Occipital lobe (tissue), 2 donors: ENCODE measurements around the gene PEPD. TPM values are rescaled to one million over a fixed set of nuclear protein-coding genes. Genes with fewer than 3 reads are reported as not detected.
A peak's percentile ranks its signal among the peaks of the same experiment; 100 is the strongest.

ENCODE experiments used
- DNase-seq: peaks from one replicate; lab custom pipeline; 2025; lab: John Stamatoyannopoulos, UW
- total RNA-seq: library from RNA; depleted of rRNA; stranded (reverse); fragments of >200 nt; gene quantifications from one replicate; pipeline ENCODE4 v1.2.3, GENCODE V29; 2014

PEPD gene
- total RNA-seq, 1 donor from 2014 or later = 21.5 TPM

DNA sequence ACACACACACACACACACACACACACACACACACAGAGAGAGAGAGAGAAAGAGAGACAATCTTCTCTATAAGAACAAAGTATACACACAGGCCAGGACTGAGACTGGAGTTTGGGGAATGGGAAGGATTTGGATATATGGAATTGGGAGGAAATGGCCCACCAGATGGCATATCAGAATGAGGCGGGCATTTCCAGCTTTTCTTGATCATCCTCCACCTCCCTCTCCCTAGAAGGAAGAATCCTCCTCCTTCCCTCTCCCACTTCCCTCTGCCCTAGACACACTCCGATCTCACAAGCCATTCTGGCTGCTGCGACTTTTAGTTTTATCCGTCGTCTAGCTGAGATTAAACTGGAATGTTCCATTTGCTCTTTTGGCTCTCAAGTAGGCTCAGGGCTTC is 158.1 kb downstream of the PEPD start:
- no peak for DNase-seq

DNA sequence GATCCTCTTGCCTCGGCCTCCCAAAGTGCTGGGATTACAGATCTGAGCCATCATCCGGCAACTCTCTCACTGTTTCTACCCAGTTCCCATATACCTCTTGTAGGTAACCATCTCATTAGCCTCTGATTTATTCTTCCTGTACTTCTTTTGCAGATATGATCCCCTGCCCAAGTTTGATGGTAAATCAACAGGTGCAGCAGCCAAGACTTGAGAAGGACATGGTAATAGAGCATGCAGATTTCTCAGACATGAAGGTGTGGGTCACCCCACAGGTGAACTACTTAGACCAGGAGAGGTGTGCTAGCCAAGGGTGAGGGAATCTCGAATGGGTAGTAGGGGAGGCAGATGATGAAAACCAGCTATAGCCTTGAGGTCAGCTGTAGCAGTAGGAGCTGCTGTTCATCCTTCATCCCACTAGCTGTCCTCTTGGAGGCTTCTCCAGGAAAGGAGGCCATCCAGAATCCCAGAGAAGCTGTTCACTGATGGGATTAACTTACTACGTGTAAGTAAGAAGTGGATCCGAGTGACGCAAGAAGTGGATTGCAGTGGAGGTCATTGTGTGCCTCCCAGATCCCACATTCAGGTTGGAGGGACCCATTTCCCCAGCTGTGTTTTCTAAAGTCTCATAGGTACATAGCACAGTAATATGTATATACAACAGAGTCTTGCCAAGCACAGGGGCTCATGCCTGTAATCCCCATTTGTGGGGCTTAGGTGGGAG is 158.9 kb downstream of the PEPD start:
- DNase-seq = no peak

DNA sequence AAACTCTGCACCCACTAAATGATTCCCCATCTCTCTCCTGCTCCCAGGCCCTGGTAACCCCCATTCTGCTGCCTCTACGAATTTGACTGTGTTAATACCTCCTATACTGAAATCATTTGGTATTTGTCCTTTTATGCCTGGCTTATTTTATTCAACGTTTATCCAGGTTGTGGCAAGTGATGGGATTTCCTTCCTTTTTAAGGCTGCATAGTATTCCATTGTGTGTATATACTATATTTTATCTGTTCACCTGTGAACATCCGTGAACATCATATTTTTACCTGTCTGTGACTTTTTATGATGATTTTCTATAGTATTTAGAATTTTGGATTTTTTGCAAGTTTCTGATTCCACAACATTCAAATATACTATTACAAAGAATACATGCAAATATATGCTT is 162.0 kb downstream of the PEPD start:
- no peak for DNase-seq

- no peak for DNase-seq
These were observed 163.2 kb downstream of the PEPD start for GRCh38 chr19:33358408-33358807.

- DNase-seq = no peak
These were observed 164.0 kb downstream of the PEPD start for GRCh38 chr19:33357556-33357955.

GRCh38 chr19:33355535-33355934 is 166.1 kb downstream of the PEPD start:
- no peak for DNase-seq

DNA sequence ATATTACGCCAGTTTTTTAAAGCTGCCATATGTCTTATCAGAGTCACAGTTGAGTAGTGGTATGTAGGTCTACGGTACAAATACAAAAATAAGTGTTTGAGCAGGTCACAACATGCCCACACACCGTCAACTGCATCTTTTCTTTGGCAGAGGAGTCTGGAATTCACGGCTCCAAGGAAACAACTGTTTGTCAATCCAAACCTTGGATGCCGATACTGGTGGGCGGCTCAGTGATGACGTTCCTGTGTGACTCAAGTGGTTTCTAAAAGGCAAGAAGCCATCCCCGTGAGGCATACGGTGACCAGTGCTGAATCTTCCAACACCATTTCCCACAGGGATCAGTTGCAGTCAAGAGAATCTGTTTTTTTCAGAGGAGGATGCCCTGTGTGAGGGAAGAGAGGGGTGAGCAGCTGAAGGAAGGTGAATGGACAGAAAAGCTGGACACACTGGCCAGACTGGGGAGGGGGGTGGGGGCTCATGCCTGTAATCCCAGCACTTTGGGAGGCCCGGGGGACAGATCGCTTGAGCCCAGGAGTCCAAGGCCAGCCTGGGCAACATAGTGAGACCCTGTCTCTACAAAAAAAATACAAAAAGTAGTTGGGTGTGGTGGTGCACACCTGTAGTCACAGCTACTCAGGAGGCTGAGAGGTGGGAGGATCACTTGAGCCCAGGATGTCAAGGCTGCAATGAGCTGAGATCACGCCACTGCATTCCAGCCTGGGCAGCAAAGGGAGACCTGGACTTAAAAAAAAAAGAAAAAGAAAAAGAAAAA is 170.9 kb downstream of the PEPD start:
- peak; percentile 11 for DNase-seq

DNA sequence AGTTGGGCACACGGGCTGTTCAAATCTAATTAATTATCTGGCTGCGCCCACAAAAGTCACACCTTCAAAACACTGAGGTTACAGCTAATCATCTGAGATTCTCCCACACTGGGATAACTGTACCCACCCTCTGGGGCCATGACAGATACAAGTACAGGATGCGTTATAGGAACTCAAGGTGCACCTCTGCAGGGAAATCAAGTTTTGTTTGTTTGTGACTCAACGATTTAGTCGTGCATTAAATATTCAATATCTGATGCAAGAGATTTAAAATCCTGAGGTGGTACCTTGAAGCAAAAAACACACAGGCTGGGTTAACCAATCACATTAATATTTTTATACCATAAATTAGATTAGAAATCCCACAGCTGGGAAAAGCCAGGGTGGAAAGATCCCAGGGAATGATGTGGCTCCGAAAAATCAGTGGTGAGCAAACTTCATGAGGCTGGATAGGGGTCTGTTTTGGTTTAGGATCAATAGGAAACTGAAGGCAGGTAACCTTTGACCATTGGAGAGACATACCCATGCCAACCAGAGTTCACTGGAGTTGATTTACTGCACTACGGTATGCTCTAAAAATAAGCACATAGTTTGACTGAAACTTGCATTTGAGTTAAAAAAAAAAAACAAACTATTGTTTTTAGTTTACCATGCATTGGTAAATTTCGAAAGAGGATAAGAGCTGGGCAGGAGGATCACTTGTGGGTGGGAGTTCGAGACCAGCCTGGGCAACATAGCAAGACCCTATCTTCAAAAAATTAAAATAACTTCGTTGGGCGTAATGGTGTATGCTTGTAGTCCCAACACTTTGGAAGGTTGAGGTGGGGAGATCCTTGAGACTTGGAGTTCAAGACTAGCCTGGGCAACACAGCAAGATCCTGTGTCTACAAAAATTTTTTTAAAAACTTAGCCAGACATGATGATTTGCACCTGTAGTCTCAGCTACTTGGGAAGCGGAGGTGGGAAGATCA is 172.0 kb downstream of the PEPD start:
- no peak for DNase-seq

GRCh38 chr19:33348301-33349010 is 173.1 kb downstream of the PEPD start:
- no peak for DNase-seq

- no peak for DNase-seq
These were observed 174.3 kb downstream of the PEPD start for GRCh38 chr19:33347300-33347699.

DNA sequence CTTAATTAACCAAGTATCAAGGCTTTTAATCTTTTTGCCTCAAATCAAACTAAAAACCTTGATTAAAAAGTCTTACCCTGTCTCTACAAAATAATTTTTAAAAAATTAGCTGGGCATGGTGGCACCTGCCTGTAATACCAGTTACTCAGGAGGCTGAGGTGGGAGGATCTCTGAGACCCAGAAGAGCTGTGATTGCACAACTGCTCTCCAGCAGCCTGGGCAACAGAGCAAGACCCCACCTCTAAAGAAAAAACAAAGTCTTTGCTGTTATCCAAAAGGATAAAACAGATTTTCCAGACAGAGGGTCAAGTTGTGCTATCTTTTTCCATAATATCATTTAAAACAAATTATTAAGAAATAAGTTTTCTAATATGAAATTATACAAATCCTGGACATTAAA is 174.9 kb downstream of the PEPD start:
- no peak for DNase-seq

DNA sequence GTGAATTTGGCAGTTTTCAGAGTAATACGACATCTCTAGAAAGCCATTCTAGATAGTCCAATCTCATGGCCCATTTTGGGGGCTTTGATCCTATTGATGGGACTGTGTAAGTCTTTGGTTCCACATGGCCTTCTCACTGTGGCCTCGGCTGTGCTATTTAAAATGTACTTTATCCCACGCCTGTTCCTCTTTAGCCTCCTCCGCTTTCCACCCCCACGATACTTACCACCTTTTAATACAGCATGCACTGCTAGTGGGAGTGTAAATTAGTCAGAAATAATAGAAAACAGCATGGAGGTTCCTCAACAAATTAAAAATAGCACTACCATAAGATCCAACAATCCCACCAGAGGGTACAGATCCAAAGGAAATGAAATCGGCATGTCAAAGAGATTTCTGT is 176.4 kb downstream of the PEPD start:
- DNase-seq = no peak

DNA sequence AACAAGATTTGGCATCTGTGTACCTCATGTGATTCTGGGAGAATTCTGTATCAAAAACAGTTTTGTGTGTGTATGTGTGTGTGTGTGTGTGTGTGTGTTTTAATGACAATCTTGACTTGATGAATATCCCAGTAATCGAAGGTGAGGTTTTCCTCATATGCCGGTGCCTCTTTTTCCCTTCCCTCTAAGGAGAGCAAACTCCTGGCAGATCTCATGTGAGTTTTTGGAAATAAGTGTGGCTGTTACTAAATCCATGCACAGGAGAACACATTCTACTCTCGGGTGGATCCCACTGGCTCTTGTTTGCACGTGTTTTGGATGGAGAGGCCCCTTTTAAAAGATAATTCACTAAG is 177.0 kb downstream of the PEPD start:
- DNase-seq = no peak

DNA sequence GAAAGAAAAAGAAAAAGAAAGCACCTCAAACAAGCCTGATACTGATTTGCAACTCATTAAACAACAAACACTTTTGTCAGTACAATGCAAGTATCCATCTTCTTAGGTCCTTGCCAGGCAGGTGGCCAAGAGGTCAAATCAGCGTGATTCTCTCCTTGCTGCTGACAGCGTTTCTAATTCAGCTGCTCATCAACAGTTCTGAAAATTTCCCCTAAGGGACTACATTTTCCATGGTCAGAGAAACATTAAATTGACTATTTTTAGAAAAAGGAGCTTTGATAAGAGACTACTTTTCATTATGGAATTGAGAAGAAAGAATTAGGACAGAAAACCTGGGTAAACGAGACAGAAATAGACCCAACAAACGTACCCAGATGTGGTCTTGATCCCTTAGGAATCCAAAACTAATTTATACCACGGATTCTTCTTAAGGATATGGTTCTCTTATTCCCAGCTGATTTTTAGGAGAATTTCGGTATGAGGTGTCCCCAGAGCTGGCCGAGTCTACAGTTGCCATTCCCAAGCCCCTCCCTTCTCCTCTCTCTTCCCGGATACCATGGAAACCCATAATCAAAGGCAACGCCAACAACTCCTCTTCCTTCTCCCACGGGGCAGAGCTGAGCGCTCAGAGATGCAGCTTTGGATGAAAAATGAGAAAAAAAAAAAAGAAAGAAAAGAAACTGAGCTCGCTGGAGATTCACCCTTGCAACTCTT is 177.6 kb downstream of the PEPD start:
- peak; percentile 3 for DNase-seq

DNA sequence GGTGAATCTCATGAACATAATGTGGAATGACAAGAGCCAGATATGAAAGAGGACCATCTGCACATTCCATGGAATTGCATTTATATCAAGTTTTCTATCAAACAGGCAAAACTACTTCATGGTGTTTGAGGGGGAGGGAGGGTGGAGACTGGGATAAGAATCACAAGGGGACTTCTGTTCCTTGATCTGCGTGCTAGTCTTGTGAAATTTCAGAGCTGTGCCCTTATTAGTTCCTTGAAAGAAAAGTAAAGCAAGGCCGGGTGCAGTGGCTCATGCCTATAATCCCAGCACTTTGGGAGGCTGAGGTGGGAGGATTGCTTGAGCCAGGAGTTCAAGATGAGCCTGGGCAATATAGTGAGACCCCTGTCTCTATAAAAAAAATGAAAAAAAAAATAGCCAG is 178.3 kb downstream of the PEPD start:
- no peak for DNase-seq

- DNase-seq = no peak
These were observed 180.6 kb downstream of the PEPD start for GRCh38 chr19:33340991-33341390.

- no peak for DNase-seq
These were observed 182.3 kb downstream of the PEPD start for GRCh38 chr19:33339016-33339984.
